GM19468 (cell line): Measurements from ENCODE around the gene HTATIP2.
"Not testable (repeated sequence)": the region's sequence is repeated elsewhere in the genome, so short reads cannot be mapped to it uniquely, and the experiment has no call there.

Experiments
- ATAC-seq: cut with Tn5 transposase; IDR thresholded peaks from one replicate; pipeline ENCODE4 v1.9.1; 2021; ENCODE audit warnings: mild to moderate bottlenecking, moderate library complexity, moderate number of reproducible peaks; ENCODE audit not compliant: unreplicated experiment; ENCODE audit errors: extremely low read depth

Gene HTATIP2

DNA sequence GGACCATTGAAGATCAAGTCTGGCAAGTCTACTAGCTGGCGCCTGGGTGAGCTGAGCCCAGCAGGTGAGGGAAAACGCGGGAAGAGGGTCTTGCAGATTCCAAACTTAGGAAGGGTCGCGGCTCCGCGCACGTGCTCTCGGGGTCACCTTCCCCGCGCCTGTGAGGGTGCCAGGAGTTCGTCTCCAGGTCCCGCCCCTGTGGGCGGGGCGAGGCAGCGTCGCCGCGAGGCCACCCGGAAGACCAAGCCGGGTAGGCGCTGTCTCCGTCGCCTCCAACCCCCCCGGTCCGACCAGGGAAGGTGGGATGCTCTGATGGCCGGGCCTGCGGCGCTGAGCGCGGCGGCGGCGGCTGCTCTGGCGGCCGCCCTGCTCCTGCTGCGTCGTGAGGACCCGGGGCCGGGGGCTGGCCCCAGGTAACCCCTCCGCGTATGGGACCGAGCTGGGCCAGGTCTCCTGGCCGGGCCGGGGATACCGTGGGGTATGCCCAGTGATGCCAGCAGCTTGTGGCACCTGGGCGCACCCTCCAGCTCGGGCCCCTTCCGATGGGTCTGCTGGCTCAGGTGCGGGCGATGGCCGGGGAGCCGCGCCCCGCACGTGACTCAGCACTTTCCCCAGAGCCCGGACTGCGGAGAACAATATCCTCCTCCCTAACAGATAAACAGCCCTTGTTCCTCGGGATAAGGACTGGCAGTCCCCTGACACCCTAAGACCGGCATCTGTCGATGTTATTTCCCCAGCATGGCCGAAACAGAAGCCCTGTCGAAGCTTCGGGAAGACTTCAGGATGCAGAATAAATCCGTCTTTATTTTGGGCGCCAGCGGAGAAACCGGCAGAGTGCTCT lies at the start of gene HTATIP2:
TSS of gene HTATIP2 (plus strand) at position 215 of the 841 bp plus-strand sequence. CDS start at position 739, 524 bp downstream.
- ATAC-seq: peak; percentile 90

GRCh38 chr11:20315800-20316199 lies 47.7 kb upstream of the HTATIP2 start:
- no peak for ATAC-seq

DNA sequence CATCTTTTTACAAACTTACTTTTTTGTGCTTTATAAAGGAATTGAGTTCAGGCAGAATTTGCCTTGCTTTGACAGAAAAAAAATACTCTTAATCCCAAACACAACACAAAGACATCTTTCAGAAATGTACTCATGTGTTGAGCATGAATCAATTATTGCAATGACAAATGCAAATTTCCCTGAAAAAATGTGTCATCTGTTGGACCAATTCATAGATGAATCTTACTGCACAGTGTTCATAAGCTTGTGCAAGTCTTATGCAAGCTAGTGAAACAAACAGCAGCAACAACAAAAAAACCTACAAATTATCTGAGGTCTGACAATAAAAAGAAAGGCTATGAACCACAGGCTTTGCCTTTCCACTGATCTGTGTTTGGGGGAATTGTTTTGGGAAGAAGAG lies 42.3 kb upstream of the HTATIP2 start:
- no peak for ATAC-seq

GRCh38 chr11:20327377-20327935 lies 36.1 kb upstream of the HTATIP2 start:
- ATAC-seq: no peak

- ATAC-seq: no peak
Observed at GRCh38 chr11:20336056-20336455, 27.5 kb upstream of the HTATIP2 start.

DNA sequence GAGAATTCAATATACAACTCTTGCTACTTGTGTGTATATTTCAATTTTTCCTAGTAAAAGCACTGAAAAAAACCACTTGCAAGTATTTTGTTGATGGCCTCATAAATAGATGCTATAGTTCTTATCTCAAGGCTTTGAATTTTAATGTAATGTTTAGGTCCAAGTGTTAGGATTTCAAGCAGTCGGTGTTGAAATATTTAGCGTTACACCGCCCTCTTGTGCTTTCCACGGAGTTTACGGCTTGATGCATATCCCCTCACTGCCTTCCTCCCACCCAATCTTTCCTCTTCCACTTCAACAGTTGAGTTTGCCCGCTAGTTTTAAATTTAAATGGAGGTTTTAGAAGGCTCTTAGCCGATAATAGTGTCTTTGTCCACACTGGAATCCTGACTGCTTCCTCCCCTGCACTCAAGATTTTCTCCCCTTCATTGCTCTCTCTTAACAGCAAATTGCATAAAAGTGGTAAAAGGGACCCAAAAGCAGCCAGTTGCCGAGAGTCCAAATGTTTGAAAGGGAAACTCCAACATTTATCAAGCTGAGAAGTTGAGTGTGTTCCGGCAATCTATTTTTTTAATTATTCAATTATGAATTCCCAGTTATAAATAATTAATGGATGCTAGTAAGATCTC lies 25.9 kb upstream of the HTATIP2 start:
- no peak for ATAC-seq

GRCh38 chr11:20342347-20343141 lies 21.0 kb upstream of the HTATIP2 start:
- ATAC-seq: no peak

- ATAC-seq: no peak
Observed at GRCh38 chr11:20351136-20351535, 12.4 kb upstream of the HTATIP2 start.

DNA sequence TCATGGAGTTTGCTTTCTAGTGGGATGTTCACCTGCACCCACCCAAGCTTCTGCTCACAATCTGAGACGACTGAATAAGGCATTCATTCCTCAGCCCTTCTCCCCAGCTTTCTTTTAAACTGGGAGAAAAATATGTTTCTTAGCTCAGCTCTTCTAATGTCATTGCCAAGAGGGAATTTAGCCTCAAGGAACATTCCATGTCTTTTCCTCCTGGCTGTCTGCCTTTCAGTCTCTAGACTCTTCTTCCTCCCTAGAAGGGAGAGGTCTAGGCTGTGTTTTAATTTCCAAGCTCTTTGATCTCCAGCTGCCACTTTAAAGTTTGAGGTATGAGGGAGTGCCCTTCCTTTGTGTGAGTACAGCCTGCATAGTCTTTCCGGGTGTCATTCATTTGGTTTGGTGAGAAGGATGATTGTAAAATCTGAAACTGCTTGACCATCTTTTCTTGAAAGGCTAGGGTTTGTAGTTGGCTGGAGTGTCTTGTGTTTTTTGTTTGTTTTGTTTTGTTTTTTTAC lies 11.7 kb upstream of the HTATIP2 start:
- ATAC-seq: no peak

DNA sequence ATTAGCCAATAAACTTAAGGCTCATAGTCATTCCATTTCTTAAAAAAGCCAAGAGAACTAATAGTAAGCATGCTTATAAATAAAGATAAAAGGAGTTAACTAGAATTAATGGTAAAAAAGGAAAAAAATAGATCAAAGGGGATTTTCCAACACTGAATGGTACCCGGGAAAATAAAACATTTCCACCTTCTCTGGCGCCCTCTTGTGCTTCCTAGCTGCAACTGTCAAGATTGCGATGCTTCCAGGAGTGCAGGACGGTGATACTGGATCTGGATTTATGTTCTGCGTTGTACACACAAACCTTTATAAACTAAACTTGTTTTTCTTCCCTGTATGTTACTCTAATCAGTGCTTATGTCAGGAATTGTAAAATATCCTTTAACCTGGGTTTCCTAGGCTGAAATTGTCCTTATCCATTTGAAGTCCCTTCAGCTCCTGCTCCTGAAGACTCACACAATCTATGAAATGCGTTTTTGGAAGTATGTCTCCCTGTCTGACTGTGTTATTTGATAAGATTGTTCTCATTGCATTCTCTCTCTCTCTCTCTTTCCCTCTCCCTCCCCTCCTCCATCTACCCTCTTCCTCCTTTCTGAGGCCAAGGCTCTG lies 9.6 kb upstream of the HTATIP2 start:
- ATAC-seq: no peak

DNA sequence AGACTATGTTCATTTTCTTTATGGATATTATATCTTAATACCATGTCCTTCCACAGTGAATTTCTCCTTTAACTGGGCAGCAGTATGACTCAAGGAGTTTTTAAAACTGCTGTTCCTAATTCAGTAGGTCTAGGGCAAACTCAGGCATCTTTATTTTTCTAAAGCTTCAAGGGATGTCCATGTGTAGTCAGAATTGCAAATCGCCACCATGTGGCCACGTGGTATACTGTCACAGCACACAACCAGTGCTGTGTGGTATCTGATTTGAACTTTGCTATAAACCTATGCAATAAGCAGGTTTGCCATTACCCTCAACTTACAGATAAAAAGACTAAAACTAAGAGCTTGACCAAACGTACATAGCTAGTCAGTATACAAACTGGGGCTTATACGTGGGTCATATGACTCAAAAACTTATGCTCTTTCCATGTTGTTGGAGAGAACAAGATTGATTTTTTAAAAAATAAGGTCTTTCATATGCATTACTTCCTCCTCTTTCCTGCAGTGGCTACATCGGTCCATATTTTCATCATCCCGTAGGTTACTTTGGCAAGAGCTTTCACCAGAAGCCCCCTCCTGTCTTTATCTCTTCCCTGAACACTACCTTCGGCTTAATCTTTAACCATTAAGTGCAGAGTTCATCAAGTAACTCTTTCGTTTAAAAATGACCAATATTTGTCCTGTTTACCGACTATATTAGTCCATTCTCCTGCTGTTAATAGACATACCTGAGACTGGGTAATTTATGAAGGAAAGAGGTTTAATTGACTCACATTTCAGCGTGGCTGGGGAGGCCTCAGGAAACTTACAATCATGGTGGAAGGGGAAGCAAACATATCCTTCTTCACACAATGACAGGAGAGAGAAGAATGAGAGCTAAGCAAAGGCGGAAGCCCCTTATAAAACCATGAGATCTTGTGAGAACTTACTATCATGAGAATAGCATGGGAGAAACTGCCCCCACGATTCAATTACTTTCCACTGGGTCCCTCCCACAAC lies 8.0 kb upstream of the HTATIP2 start:
- ATAC-seq: peak; percentile 61

DNA sequence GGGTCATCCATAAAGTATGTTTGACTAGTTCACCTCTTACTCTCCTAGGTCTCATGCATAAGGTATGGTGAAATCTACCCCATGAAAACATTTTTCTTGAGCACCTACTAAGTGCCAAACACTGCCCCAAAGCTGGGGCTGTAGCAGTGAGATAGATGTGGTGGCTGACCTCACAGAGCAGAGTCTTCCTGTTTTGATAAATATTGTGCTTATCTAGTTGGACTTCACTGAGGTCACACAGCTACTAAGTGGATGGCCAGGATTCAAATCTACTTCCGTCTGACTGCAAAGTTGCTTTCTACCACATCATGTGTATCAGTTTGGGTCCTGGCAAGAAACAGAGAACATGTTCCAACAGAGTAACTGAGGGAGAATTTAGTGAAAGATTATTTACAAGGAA lies 6.4 kb upstream of the HTATIP2 start:
- ATAC-seq: no peak

DNA sequence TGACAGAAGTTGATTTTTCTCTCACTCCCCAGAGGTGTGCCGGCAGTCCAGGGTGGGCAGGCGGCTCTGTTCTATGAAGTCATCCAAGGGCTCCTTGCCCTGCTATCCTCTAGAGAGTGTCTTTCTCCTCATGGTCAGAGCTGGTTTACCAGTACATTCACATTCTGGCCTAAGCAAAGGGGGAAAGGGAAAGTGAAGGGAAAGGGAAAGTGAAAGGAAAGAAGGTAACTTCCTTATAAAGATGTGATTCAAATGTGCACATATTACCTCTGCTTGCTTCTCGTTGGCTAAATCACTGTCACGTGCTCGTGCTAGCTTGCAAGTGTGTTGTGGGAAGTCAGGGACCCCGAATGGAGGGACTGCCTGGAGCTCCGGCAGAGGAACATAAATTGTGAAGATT lies 2.9 kb upstream of the HTATIP2 start:
- ATAC-seq: no peak

DNA sequence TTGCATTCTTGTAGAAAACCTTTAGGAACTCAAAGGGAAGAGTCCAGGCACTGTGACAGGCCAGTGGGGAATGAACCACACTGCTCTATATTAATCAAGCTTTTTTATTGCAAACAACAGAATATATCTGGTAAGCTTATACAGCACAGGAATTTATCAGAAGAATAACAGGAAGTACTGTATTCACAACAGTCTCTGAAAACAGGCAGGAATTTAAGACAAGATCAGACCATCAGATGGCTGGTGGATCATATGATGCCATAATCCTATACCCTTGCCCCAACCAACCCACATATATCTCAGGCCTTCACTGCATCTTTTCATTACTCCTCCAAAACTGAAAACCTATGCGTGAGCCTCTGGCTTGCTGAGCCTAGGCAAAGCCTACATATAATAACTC lies 1.0 kb upstream of the HTATIP2 start:
- ATAC-seq: no peak

GRCh38 chr11:20363149-20363499 lies 390 bp upstream of the HTATIP2 start:
- ATAC-seq: no peak

- ATAC-seq: no peak
Observed at GRCh38 chr11:20364341-20364792, 853 bp downstream of the HTATIP2 start.

- not testable (repeated sequence) for ATAC-seq
Observed at GRCh38 chr11:20365465-20365864, 2.0 kb downstream of the HTATIP2 start.

- ATAC-seq: no peak
Observed at GRCh38 chr11:20367313-20367948, 3.9 kb downstream of the HTATIP2 start.
